SK-N-SH treated with all-trans-retinoic acid at 6 μM for 48 hours (cell line): Measurements from ENCODE around the gene PMEPA1.

Source experiments
- ARNTL ChIP-seq: fragments of 450-650 bp; formaldehyde crosslinking; IDR thresholded peaks from 2 replicates; pipeline ENCODE4 v1.5.0; 2020; ENCODE audit warnings: low read depth, mild to moderate bottlenecking, moderate library complexity, borderline replicate concordance
- CREB5 ChIP-seq: fragments of 250-450 bp; sonication (Bioruptor Pico); IDR thresholded peaks from 2 replicates; pipeline ENCODE4 v1.5.1; 2020; ENCODE audit warnings: low read depth, mild to moderate bottlenecking, moderate library complexity
- OSR1 ChIP-seq: fragments of 250-450 bp; sonication (Bioruptor Pico); IDR thresholded peaks from 2 replicates; pipeline ENCODE4 v1.8.0; 2022; ENCODE audit warnings: moderate library complexity, mild to moderate bottlenecking, inconsistent platforms
- PATZ1 ChIP-seq: fragments of 250-450 bp; sonication (Bioruptor Pico); IDR thresholded peaks from 2 replicates; pipeline ENCODE4 v1.8.0; 2020; ENCODE audit warnings: mild to moderate bottlenecking, moderate library complexity, borderline replicate concordance
- SNAI2 ChIP-seq: fragments of 250-450 bp; sonication (Bioruptor Pico); IDR thresholded peaks from 2 replicates; pipeline ENCODE4 v1.5.0; 2020; ENCODE audit warnings: mild to moderate bottlenecking, moderate library complexity
- TOX ChIP-seq: fragments of 250-450 bp; sonication (Bioruptor Pico); IDR thresholded peaks from 2 replicates; pipeline ENCODE4 v1.8.0; 2021; ENCODE audit warnings: mild to moderate bottlenecking, moderate library complexity, borderline replicate concordance
- ZC3H10 ChIP-seq: fragments of 250-450 bp; sonication (Bioruptor Pico); IDR thresholded peaks from 2 replicates; pipeline ENCODE4 v1.5.1; 2021; ENCODE audit warnings: mild to moderate bottlenecking, moderate library complexity
- ZFP3 ChIP-seq: fragments of 250-450 bp; sonication (Bioruptor Pico); IDR thresholded peaks from 2 replicates; pipeline ENCODE4 v1.5.0; 2020; ENCODE audit warnings: mild to moderate bottlenecking, moderate library complexity
- ZFP30 ChIP-seq: fragments of 450-650 bp; formaldehyde crosslinking; IDR thresholded peaks from 2 replicates; pipeline ENCODE4 v1.5.0; 2022; ENCODE audit warnings: mild to moderate bottlenecking, moderate library complexity
- ZNF8 ChIP-seq: fragments of 450-650 bp; formaldehyde crosslinking; IDR thresholded peaks from 2 replicates; pipeline ENCODE4 v1.5.0; 2020; ENCODE audit warnings: mild to moderate bottlenecking, moderate library complexity

- TF ChIP-seq TOX (CRISPR knock-in tag) (no peak), ZC3H10 (no peak), ARNTL (no peak), ZFP30 (no peak), PATZ1 (CRISPR knock-in tag) (no peak), OSR1 (CRISPR knock-in tag) (no peak), ZNF8 (CRISPR knock-in tag) (no peak), SNAI2 (CRISPR knock-in tag) (no peak), CREB5 (no peak), ZFP3 (CRISPR knock-in tag) (no peak)
Measured at GRCh38 chr20:57628047-57628961, 81.5 kb downstream of the PMEPA1 start.
